A549 (cell line): ENCODE results near the gene SRGAP3. TPM values are rescaled to one million over a fixed set of nuclear protein-coding genes. Genes with fewer than 3 reads are reported as not detected.

Experiments used
- ATAC-seq, 2 experiments: fragments of 200-7000 bp in 1 of 2; fragments of >200 bp in 1 of 2; cut with Nextera tagmentation in 1 of 2; cut with Tn5 transposase in 1 of 2; 3 replicates each; pipeline versions ENCODE4 v1.8.0 to v1.9.1; 2018 to 2020; ENCODE audit warnings: mild to moderate bottlenecking in 1 of 2, moderate library complexity in 1 of 2
- CTCF ChIA-PET: fragments of 300-600 bp; sonication (Branson Sonifier 250); formaldehyde crosslinking; extraction: SDS; loops from one replicate; lab custom pipeline; 2021; ENCODE audit warnings: antibody characterized with exemption, inconsistent platforms; lab: Yijun Ruan, JAX
- POLR2A ChIA-PET: fragments of 350-600 bp; formaldehyde crosslinking; extraction: SDS; loops from one replicate; lab custom pipeline; 2021; ENCODE audit warnings: antibody characterized with exemption, inconsistent platforms; lab: Yijun Ruan, JAX
- DNase-seq, 2 experiments: peaks; one replicate each; pipeline versions ENCODE4 v3.0.0 to v3.0.0-alpha.2; 2011 to 2016; ENCODE audit warnings: low read depth in 1 of 2, low spot score in 1 of 2
- FAIRE-seq: peaks from 2 replicates; lab custom pipeline; 2011; peaks lifted over from hg19 to GRCh38; lab: Jason Lieb, UNC
- H3K27ac ChIP-seq, 2 experiments: fragments of >200 bp; sonication (Bioruptor Twin); formaldehyde crosslinking; 3 replicates each; pipeline ENCODE4 v1.5.1; 2016 to 2017
- H3K4me1 ChIP-seq: fragments of >200 bp; sonication (Bioruptor Twin); formaldehyde crosslinking; 3 replicates; pipeline ENCODE4 v1.6.1; 2016
- H3K4me2 ChIP-seq: fragments of >200 bp; sonication (Bioruptor Twin); formaldehyde crosslinking; 3 replicates; pipeline ENCODE4 v1.6.1; 2016
- H3K4me3 ChIP-seq: fragments of >200 bp; sonication (Bioruptor Twin); formaldehyde crosslinking; 3 replicates; pipeline ENCODE4 v1.5.1; 2016
- H3K9me3 ChIP-seq: fragments of >200 bp; sonication (Bioruptor Twin); formaldehyde crosslinking; 3 replicates; pipeline ENCODE4 v1.6.1; 2016
- ATOH8 ChIP-seq: fragments of 250-450 bp; sonication (Bioruptor Pico); IDR thresholded peaks from 2 replicates; pipeline ENCODE4 v1.5.0; 2020; ENCODE audit warnings: low read depth, mild to moderate bottlenecking, moderate library complexity
- BCL3 ChIP-seq: fragments of >200 bp; sonication (Bioruptor Twin); formaldehyde crosslinking; IDR thresholded peaks from 3 replicates; pipeline ENCODE4 v1.6.1; 2016
- BHLHE40 ChIP-seq: IDR thresholded peaks from 2 replicates; pipeline ENCODE4 v1.6.1; 2012; ENCODE audit warnings: low read depth, low read length, inconsistent platforms
- EHF ChIP-seq: fragments of 250-450 bp; sonication (Bioruptor Pico); IDR thresholded peaks from 2 replicates; pipeline ENCODE4 v1.5.0; 2020; ENCODE audit warnings: mild to moderate bottlenecking
- EHMT2 ChIP-seq: fragments of 200-600 bp; sonication (generic); IDR thresholded peaks from 2 replicates; pipeline ENCODE4 v1.6.1; 2016; ENCODE audit warnings: antibody characterized with exemption, low read depth, mild to moderate bottlenecking, moderate library complexity
- FOSB ChIP-seq: fragments of 250-450 bp; sonication (Bioruptor Pico); IDR thresholded peaks from 2 replicates; pipeline ENCODE4 v1.5.0; 2020; ENCODE audit warnings: mild to moderate bottlenecking, moderate library complexity
- HEYL ChIP-seq: fragments of 250-450 bp; sonication (Bioruptor Pico); IDR thresholded peaks from 2 replicates; pipeline ENCODE4 v1.8.0; 2021; ENCODE audit warnings: mild to moderate bottlenecking, moderate library complexity
- HMGXB4 ChIP-seq: fragments of 250-450 bp; sonication (Bioruptor Pico); IDR thresholded peaks from 2 replicates; pipeline ENCODE4 v1.5.0; 2021; ENCODE audit warnings: mild to moderate bottlenecking, moderate library complexity, borderline replicate concordance
- HOXB13 ChIP-seq: fragments of 250-450 bp; sonication (Bioruptor Pico); IDR thresholded peaks from 2 replicates; pipeline ENCODE4 v1.5.0; 2020; ENCODE audit warnings: low read depth, mild to moderate bottlenecking, moderate library complexity
- JUN ChIP-seq, 2 experiments: fragments of >200 bp; sonication (Bioruptor Twin); formaldehyde crosslinking; IDR thresholded peaks; 2 replicates in 1 of 2; 3 replicates in 1 of 2; pipeline ENCODE4 v1.6.1; 2016 to 2017
- KDM5A ChIP-seq: fragments of 200-600 bp; sonication (generic); IDR thresholded peaks from 2 replicates; pipeline ENCODE4 v1.6.1; 2016; ENCODE audit warnings: antibody characterized with exemption, mild to moderate bottlenecking
- MAX ChIP-seq: IDR thresholded peaks from 2 replicates; pipeline ENCODE4 v1.6.1; 2012
- NFE2L2 ChIP-seq: fragments of 150-350 bp; conservative IDR thresholded peaks from 2 replicates; pipeline ENCODE4 v1.6.1; 2014; ENCODE audit warnings: low read length
- PBX3 ChIP-seq: IDR thresholded peaks from 2 replicates; pipeline ENCODE4 v1.6.1; 2012
- POLR2AphosphoS2 ChIP-seq: conservative IDR thresholded peaks from 2 replicates; pipeline ENCODE4 v1.6.1; 2012; ENCODE audit warnings: low read length, improper control_type of control experiment, inconsistent platforms
- RCOR1 ChIP-seq: fragments of 150-350 bp; IDR thresholded peaks from 2 replicates; pipeline ENCODE4 v1.6.1; 2014; ENCODE audit warnings: antibody characterized with exemption, low read length, low read depth
- RFX5 ChIP-seq: fragments of 450-650 bp; IDR thresholded peaks from 2 replicates; pipeline ENCODE4 v1.7.1; 2014; ENCODE audit warnings: antibody characterized with exemption, mild to moderate bottlenecking, moderate library complexity
- SREBF2 ChIP-seq: fragments of 450-650 bp; IDR thresholded peaks from 2 replicates; pipeline ENCODE4 v1.6.1; 2014; ENCODE audit warnings: mild to moderate bottlenecking, moderate library complexity
- TP53 ChIP-seq: fragments of 250-450 bp; sonication (Bioruptor Pico); IDR thresholded peaks from 2 replicates; pipeline ENCODE4 v1.5.0; 2021; ENCODE audit warnings: mild to moderate bottlenecking, moderate library complexity
- USF2 ChIP-seq: fragments of 450-650 bp; IDR thresholded peaks from 2 replicates; pipeline ENCODE4 v1.6.1; 2014; ENCODE audit warnings: antibody characterized with exemption
- ZFP36 ChIP-seq: fragments of 450-650 bp; IDR thresholded peaks from 2 replicates; pipeline ENCODE4 v1.6.1; 2014; ENCODE audit warnings: borderline replicate concordance; ENCODE audit not compliant: partially characterized antibody
- ZNF302 ChIP-seq: fragments of 250-450 bp; sonication (Bioruptor Pico); IDR thresholded peaks from 2 replicates; pipeline ENCODE4 v1.9.0; 2021; ENCODE audit warnings: inconsistent platforms, mild to moderate bottlenecking, moderate library complexity
- WGBS: methylation state at CpG from one replicate; pipeline ENCODE4 v1.1.6; 2017; ENCODE audit errors: missing lambda C conversion rate; 5-methylcytosine and 5-hydroxymethylcytosine counted together
- polyA plus RNA-seq, 4 experiments: library from polyadenylated mRNA; depleted of rRNA in 3 of 4; stranded (reverse); fragments of >200 nt; fragmentation: RNase III in 1 of 4; extraction: RNeasy Plus Mini Kit Qiagen cat#74134 plus additional on column Dnase treatment in 1 of 4; gene quantifications; 2 replicates in 3 of 4; 3 replicates in 1 of 4; pipeline ENCODE4 v1.2.3, GENCODE V29; 2011 to 2017

SRGAP3 gene
- polyA plus RNA-seq, 2 of the 4 experiments (the other 2 are of a cell fraction) = 1.6 to 2.5 TPM

GRCh38 chr3:9169326-9169725 lies 80.1 kb downstream of the SRGAP3 start:
- no peak for ATAC-seq
- ChIA-PET CTCF (no interaction called here), POLR2A (no interaction called here)
- peaks cover 14% of the 10 kb centered on the region for H3K4me1 ChIP-seq
- H3K4me3 ChIP-seq = no peak overlapping the region
- 65% methylated on average over 1 of the region's 1 CpG for WGBS
- FAIRE-seq = no peak
- DNase-seq = no peak
- no peak overlapping the region; a peak in 1 of 6 replicates for H3K27ac ChIP-seq
- no peaks in the 10 kb centered on the region for H3K9me3 ChIP-seq
- no peak overlapping the region for H3K4me2 ChIP-seq
- TF ChIP-seq SREBF2 (no peak), KDM5A (no peak), EHF (no peak), POLR2AphosphoS2 (no peak), HEYL (CRISPR knock-in tag) (no peak), RCOR1 (no peak), EHMT2 (no peak), NFE2L2 (no peak), HOXB13 (CRISPR knock-in tag) (no peak)

GRCh38 chr3:9168241-9168741 lies 81.2 kb downstream of the SRGAP3 start:
- FAIRE-seq (no peak), ATAC-seq (no peak), DNase-seq (no peak)
- H3K4me1 ChIP-seq = peaks cover 8% of the 10 kb centered on the region
- H3K4me2 ChIP-seq = no peak overlapping the region
- POLR2A ChIA-PET = no interaction called here
- WGBS = 72% methylated on average over 8 of the region's 8 CpGs
- no peak overlapping the region for H3K4me3 ChIP-seq
- no peaks in the 10 kb centered on the region for H3K9me3 ChIP-seq
- CTCF ChIA-PET = no interaction called here
- TF ChIP-seq EHMT2 = no peak
- TF ChIP-seq RCOR1 = no peak
- TF ChIP-seq RFX5 = no peak
- TF ChIP-seq USF2 = no peak
- TF ChIP-seq TP53 = no peak
- TF ChIP-seq BCL3 = no peak
- TF ChIP-seq BHLHE40 = no peak
- no peak for TF ChIP-seq ZFP36
- no peak for TF ChIP-seq ZNF302 (CRISPR knock-in tag)
- no peak for TF ChIP-seq ATOH8 (CRISPR knock-in tag)
- no peak for TF ChIP-seq HEYL (CRISPR knock-in tag)
- TF ChIP-seq EHF = no peak
- TF ChIP-seq JUN (IDR thresholded peaks at IDR 0.05) = no peak
- TF ChIP-seq FOSB (CRISPR knock-in tag) = no peak
- TF ChIP-seq PBX3 = no peak
- no peak for TF ChIP-seq HMGXB4 (CRISPR knock-in tag)
- no peak for TF ChIP-seq MAX
- no peak overlapping the region; a peak in 1 of 6 replicates for H3K27ac ChIP-seq
